Panc1 (cell line): ENCODE data around the gene EPC1. TPM values are rescaled to one million over a fixed set of nuclear protein-coding genes. Genes with fewer than 3 reads are reported as not detected.

Source experiments
- ATAC-seq: fragments of 200-7000 bp; cut with Tn5 transposase; 2 replicates; pipeline ENCODE4 v1.9.1; 2020; ENCODE audit warnings: mild to moderate bottlenecking, moderate library complexity
- BruUV-seq: library from RNA; stranded (reverse); fragments of 400-500 nt; replicated peaks from 2 replicates; lab custom pipeline; 2021; lab: Mats Ljungman, UMichigan
- CTCF ChIA-PET: fragments of 300-600 bp; sonication (Branson Sonifier 250); formaldehyde crosslinking; loops from one replicate; lab custom pipeline; 2022; ENCODE audit warnings: antibody characterized with exemption; lab: Charles Lee
- POLR2A ChIA-PET: fragments of 300-600 bp; sonication (Branson Sonifier 250); formaldehyde crosslinking; loops from one replicate; lab custom pipeline; 2022; ENCODE audit warnings: antibody characterized with exemption; lab: Charles Lee
- DNase-seq: peaks from one replicate; pipeline ENCODE4 v3.0.0-alpha.2; 2010; ENCODE audit warnings: low read depth, low spot score
- H3K27ac ChIP-seq: 2 replicates; pipeline ENCODE4 v1.5.1; 2011; ENCODE audit warnings: mild to moderate bottlenecking, low read length, inconsistent platforms
- H3K27me3 ChIP-seq: fragments of 200-500 bp; sonication (Bioruptor generic); 2 replicates; pipeline ENCODE4 v1.6.0; 2014; ENCODE audit warnings: low read length, inconsistent platforms; ENCODE audit not compliant: control insufficient read depth, insufficient read depth
- H3K36me3 ChIP-seq: fragments of 200-500 bp; sonication (Bioruptor generic); 2 replicates; pipeline ENCODE4 v1.5.1; 2014; ENCODE audit warnings: inconsistent platforms, mild to moderate bottlenecking, low read length, moderate library complexity; ENCODE audit not compliant: control insufficient read depth, insufficient read depth
- H3K4me1 ChIP-seq: 2 replicates; pipeline ENCODE4 v1.5.1; 2011; ENCODE audit warnings: inconsistent platforms, mild to moderate bottlenecking, low read length, moderate library complexity; ENCODE audit not compliant: control insufficient read depth, insufficient read depth
- H3K4me3 ChIP-seq, 2 experiments: 2 replicates each; pipeline ENCODE4 v1.5.1; 2011 to 2012; ENCODE audit warnings: low read depth in 2 of 2, low read length in 2 of 2, mild to moderate bottlenecking in 2 of 2, inconsistent platforms in 1 of 2, moderate library complexity in 1 of 2
- H3K9me3 ChIP-seq: fragments of 200-500 bp; sonication (Bioruptor generic); 2 replicates; pipeline ENCODE4 v1.5.1; 2014; ENCODE audit warnings: low read depth, mild to moderate bottlenecking, inconsistent platforms, low read length, moderate library complexity; ENCODE audit not compliant: control insufficient read depth, insufficient read depth
- CTCF ChIP-seq: fragments of 450-650 bp; IDR thresholded peaks from 2 replicates; pipeline ENCODE4 v1.5.1; 2017; ENCODE audit warnings: mild to moderate bottlenecking
- POLR2AphosphoS5 ChIP-seq: IDR thresholded peaks from 2 replicates; pipeline ENCODE4 v1.6.1; 2012; ENCODE audit warnings: mild to moderate bottlenecking, low read depth, low read length, moderate library complexity
- REST ChIP-seq, 2 experiments: IDR thresholded peaks; 2 replicates each; pipeline ENCODE4 v1.6.1; 2011 to 2012; ENCODE audit warnings: low read depth in 2 of 2, control low read depth in 1 of 2, low read length in 1 of 2, mild to moderate bottlenecking in 1 of 2, moderate library complexity in 1 of 2; ENCODE audit not compliant: insufficient read depth in 1 of 2
- SIN3A ChIP-seq: IDR thresholded peaks from 2 replicates; pipeline ENCODE4 v1.6.1; 2012; ENCODE audit warnings: low read depth, mild to moderate bottlenecking, low read length, moderate library complexity, borderline replicate concordance; ENCODE audit not compliant: insufficient read depth
- TCF7L2 ChIP-seq: IDR thresholded peaks from 2 replicates; pipeline ENCODE4 v1.6.1; 2011; ENCODE audit warnings: mild to moderate bottlenecking, low read depth, low read length, inconsistent platforms
- in situ Hi-C: cut with HindIII; loops from 2 replicates; pipeline ENCODE4 v1.10.0; 2016; ENCODE audit warnings: low sequenced_read_pairs, low pct_unique_long_range_greater_than_20kb
- intact Hi-C: fragments of 100-400 bp; cut with micrococcal nuclease; formaldehyde crosslinking; loops from one replicate; pipeline ENCODE4 v1.10.0; 2022; ENCODE audit not compliant: unreplicated experiment
- total RNA-seq: library from RNA; stranded (reverse); gene quantifications from one replicate; pipeline ENCODE4 v1.2.1, GENCODE V29; 2021; ENCODE audit not compliant: unreplicated experiment

Gene EPC1
- total RNA-seq, 1 experiment from 2014 or later: 18.4 TPM

GRCh38 chr10:32332299-32332750 lies 14.6 kb downstream of the EPC1 start:
- ATAC-seq: peak; percentile 83
- H3K36me3 ChIP-seq: no peaks in the 10 kb centered on the region
- H3K4me1 ChIP-seq: peaks cover 25% of the 10 kb centered on the region
- no peak for DNase-seq
- TF ChIP-seq REST (IDR thresholded peaks at IDR 0.05; ENCODE audit: insufficient read depth in 1 of 2, low read depth in 2 of 2, low read length in 1 of 2): no peak
- no peak for TF ChIP-seq POLR2AphosphoS5
- TF ChIP-seq SIN3A: no peak
- no peak for TF ChIP-seq CTCF
- TF ChIP-seq TCF7L2: no peak
- CTCF ChIA-PET: no interaction called here
- no TSS peak for BruUV-seq
- H3K4me3 ChIP-seq: no peak overlapping the region
- no peak overlapping the region for H3K27ac ChIP-seq
- intact Hi-C loops: no loop called here
- in situ Hi-C loops: no loop called here
- H3K9me3 ChIP-seq: no peaks in the 10 kb centered on the region
- no peaks in the 10 kb centered on the region for H3K27me3 ChIP-seq
- POLR2A ChIA-PET: no interaction called here

GRCh38 chr10:32331606-32332005 lies 15.4 kb downstream of the EPC1 start:
- H3K9me3 ChIP-seq: no peaks in the 10 kb centered on the region
- H3K27ac ChIP-seq: no peak overlapping the region
- H3K36me3 ChIP-seq: no peaks in the 10 kb centered on the region
- DNase-seq (no peak), ATAC-seq (no peak)
- no peak overlapping the region for H3K4me3 ChIP-seq
- no peak for TF ChIP-seq CTCF
- no peak for TF ChIP-seq REST (IDR thresholded peaks at IDR 0.05; ENCODE audit: insufficient read depth in 1 of 2, low read depth in 2 of 2, low read length in 1 of 2)
- no peak for TF ChIP-seq TCF7L2
- TF ChIP-seq SIN3A: no peak
- TF ChIP-seq POLR2AphosphoS5: no peak
- no TSS peak for BruUV-seq
- CTCF ChIA-PET: no interaction called here
- no peaks in the 10 kb centered on the region for H3K27me3 ChIP-seq
- POLR2A ChIA-PET: no interaction called here
- intact Hi-C loops (no loop called here), in situ Hi-C loops (no loop called here)
- peaks cover 28% of the 10 kb centered on the region for H3K4me1 ChIP-seq
